Neural crest cell (in vitro differentiated cells): ENCODE data around the gene SLC38A1. TPM values are rescaled to one million over a fixed set of nuclear protein-coding genes. Genes with fewer than 3 reads are reported as not detected.

Source experiments
- DNase-seq: peaks from one replicate; pipeline ENCODE4 v3.0.0; 2021; ENCODE audit warnings: low read depth, mixed read lengths, low spot score
- H3K27ac Mint-ChIP-seq: one replicate; pipeline ENCODE4 v1.8.0; 2021; ENCODE audit warnings: mild to moderate bottlenecking, mixed read lengths; ENCODE audit not compliant: unreplicated experiment
- H3K27me3 Mint-ChIP-seq: 2 replicates; pipeline ENCODE4 v1.8.0; 2021; ENCODE audit warnings: low read depth, mild to moderate bottlenecking, mixed read lengths
- H3K36me3 Mint-ChIP-seq: 2 replicates; pipeline ENCODE4 v1.8.0; 2021; ENCODE audit warnings: low read depth, mild to moderate bottlenecking, mixed read lengths
- H3K4me1 Mint-ChIP-seq: 2 replicates; pipeline ENCODE4 v1.8.0; 2021; ENCODE audit warnings: mixed read lengths
- H3K4me3 Mint-ChIP-seq: one replicate; pipeline ENCODE4 v1.8.0; 2021; ENCODE audit warnings: mild to moderate bottlenecking, mixed read lengths
- H3K9me3 Mint-ChIP-seq: 2 replicates; pipeline ENCODE4 v1.8.0; 2021; ENCODE audit warnings: mixed read lengths
- CTCF ChIP-seq: fragments of 200-600 bp; sonication (generic); conservative IDR thresholded peaks from 2 replicates; pipeline ENCODE4 v1.5.0; 2021; ENCODE audit warnings: antibody characterized with exemption, mild to moderate bottlenecking
- total RNA-seq: library from RNA; stranded (reverse); gene quantifications from 2 replicates; pipeline ENCODE4 v1.2.1, GENCODE V29; 2021

Gene SLC38A1
- total RNA-seq, 1 donor from 2014 or later: 129 TPM

GRCh38 chr12:46246021-46246700, 22.7 kb downstream of the SLC38A1 start:
- Mint-ChIP-seq H3K9me3 (peaks cover 36% of the 10 kb centered on the region), H3K27me3 (no peaks in the 10 kb centered on the region), H3K4me1 (no peaks in the 10 kb centered on the region), H3K27ac (no peak overlapping the region), H3K4me3 (no peak overlapping the region), H3K36me3 (peaks cover 80% of the 10 kb centered on the region)
- no peak for TF ChIP-seq CTCF
- no peak for DNase-seq

GRCh38 chr12:46244997-46245396, 23.8 kb downstream of the SLC38A1 start:
- no peak overlapping the region for H3K27ac Mint-ChIP-seq
- H3K36me3 Mint-ChIP-seq: peaks cover 68% of the 10 kb centered on the region
- no peaks in the 10 kb centered on the region for H3K27me3 Mint-ChIP-seq
- no peaks in the 10 kb centered on the region for H3K4me1 Mint-ChIP-seq
- no peak for TF ChIP-seq CTCF
- peaks cover 28% of the 10 kb centered on the region for H3K9me3 Mint-ChIP-seq
- no peak overlapping the region for H3K4me3 Mint-ChIP-seq
- DNase-seq: no peak

GRCh38 chr12:46244273-46244915, 24.4 kb downstream of the SLC38A1 start:
- Mint-ChIP-seq H3K4me1 (no peaks in the 10 kb centered on the region), H3K4me3 (no peak overlapping the region), H3K9me3 (peaks cover 26% of the 10 kb centered on the region), H3K36me3 (peaks cover 65% of the 10 kb centered on the region), H3K27me3 (no peaks in the 10 kb centered on the region), H3K27ac (no peak overlapping the region)
- DNase-seq: no peak
- no peak for TF ChIP-seq CTCF

GRCh38 chr12:46242569-46242968, 26.3 kb downstream of the SLC38A1 start:
- Mint-ChIP-seq H3K4me3 (no peak overlapping the region), H3K4me1 (no peaks in the 10 kb centered on the region), H3K9me3 (peaks cover 17% of the 10 kb centered on the region), H3K36me3 (peaks cover 57% of the 10 kb centered on the region), H3K27me3 (no peaks in the 10 kb centered on the region), H3K27ac (peak overlapping the region; percentile 51)
- DNase-seq: no peak
- TF ChIP-seq CTCF: no peak

- Mint-ChIP-seq H3K27me3 (no peaks in the 10 kb centered on the region), H3K9me3 (peaks cover 11% of the 10 kb centered on the region), H3K4me3 (no peak overlapping the region), H3K4me1 (no peaks in the 10 kb centered on the region), H3K36me3 (peaks cover 46% of the 10 kb centered on the region), H3K27ac (no peak overlapping the region)
- no peak for DNase-seq
- TF ChIP-seq CTCF: no peak
These were observed 28.4 kb downstream of the SLC38A1 start for GRCh38 chr12:46240436-46240835.
